H9 (cell line): ENCODE data around the gene NPAS3. TPM values are rescaled to one million over a fixed set of nuclear protein-coding genes. Genes with fewer than 3 reads are reported as not detected.

Source experiments
- DNase-seq: peaks from one replicate; pipeline ENCODE4 v3.0.0-alpha.2; 2017
- H2AFZ ChIP-seq: one replicate; pipeline ENCODE4 v1.6.1; 2013; ENCODE audit warnings: mild to moderate bottlenecking, low read length, control low read depth, moderate library complexity
- H2AK5ac ChIP-seq: 2 replicates; pipeline ENCODE4 v1.6.1; 2013; ENCODE audit warnings: low read length, control low read depth, mixed read lengths; ENCODE audit not compliant: insufficient read length
- H2BK120ac ChIP-seq: one replicate; pipeline ENCODE4 v1.6.1; 2013; ENCODE audit warnings: low read depth, mild to moderate bottlenecking, low read length, control low read depth, inconsistent platforms; ENCODE audit not compliant: poor library complexity, severe bottlenecking
- H2BK12ac ChIP-seq: 2 replicates; pipeline ENCODE4 v1.6.1; 2013; ENCODE audit warnings: low read length, control low read depth, mixed read lengths, low read depth; ENCODE audit not compliant: insufficient read length
- H2BK15ac ChIP-seq: 2 replicates; pipeline ENCODE4 v1.6.1; 2013; ENCODE audit warnings: low read depth, low read length, control low read depth
- H2BK20ac ChIP-seq: one replicate; pipeline ENCODE4 v1.6.1; 2013; ENCODE audit warnings: low read depth, mild to moderate bottlenecking, low read length, control low read depth, inconsistent platforms; ENCODE audit not compliant: poor library complexity, severe bottlenecking
- H2BK5ac ChIP-seq: 2 replicates; pipeline ENCODE4 v1.6.1; 2013; ENCODE audit warnings: low read length, control low read depth, mixed read lengths; ENCODE audit not compliant: insufficient read length
- H3K14ac ChIP-seq: 2 replicates; pipeline ENCODE4 v1.6.1; 2013; ENCODE audit warnings: low read length, control low read depth; ENCODE audit not compliant: insufficient read depth
- H3K18ac ChIP-seq: 2 replicates; pipeline ENCODE4 v1.6.1; 2013; ENCODE audit warnings: low read depth, mild to moderate bottlenecking, mixed read lengths, low read length, control low read depth; ENCODE audit not compliant: insufficient read length
- H3K23ac ChIP-seq: 2 replicates; pipeline ENCODE4 v1.6.1; 2013; ENCODE audit warnings: low read length, control low read depth, mixed read lengths, low read depth; ENCODE audit not compliant: insufficient read length
- H3K23me2 ChIP-seq: 2 replicates; pipeline ENCODE4 v1.6.1; 2013; ENCODE audit warnings: low read depth, mild to moderate bottlenecking, mixed read lengths, low read length, control low read depth; ENCODE audit not compliant: insufficient read length, poor library complexity, severe bottlenecking
- H3K27ac ChIP-seq: 2 replicates; pipeline ENCODE4 v1.5.1; 2013; ENCODE audit warnings: low read length, control low read depth, mixed read lengths, low read depth; ENCODE audit not compliant: insufficient read length
- H3K27me3 ChIP-seq: 2 replicates; pipeline ENCODE4 v1.6.1; 2013; ENCODE audit warnings: low read length, control low read depth, inconsistent platforms; ENCODE audit not compliant: insufficient read depth
- H3K4ac ChIP-seq: 2 replicates; pipeline ENCODE4 v1.6.1; 2013; ENCODE audit warnings: low read depth, mild to moderate bottlenecking, control low read depth, inconsistent platforms, low read length, moderate library complexity
- H3K4me1 ChIP-seq: 2 replicates; pipeline ENCODE4 v1.6.1; 2013; ENCODE audit warnings: low read length, control low read depth, inconsistent platforms; ENCODE audit not compliant: insufficient read depth
- H3K4me2 ChIP-seq: 2 replicates; pipeline ENCODE4 v1.6.1; 2013; ENCODE audit warnings: low read length, control low read depth, mixed read lengths; ENCODE audit not compliant: insufficient read length, insufficient read depth
- H3K56ac ChIP-seq: 2 replicates; pipeline ENCODE4 v1.6.1; 2013; ENCODE audit warnings: low read depth, mild to moderate bottlenecking, mixed read lengths, low read length, control low read depth; ENCODE audit not compliant: insufficient read length
- H3K79me1 ChIP-seq: 2 replicates; pipeline ENCODE4 v1.6.1; 2013; ENCODE audit warnings: low read depth, mild to moderate bottlenecking, moderate library complexity, low read length, control low read depth, inconsistent platforms; ENCODE audit not compliant: insufficient read depth, poor library complexity, severe bottlenecking
- H3K79me2 ChIP-seq: 2 replicates; pipeline ENCODE4 v1.6.1; 2013; ENCODE audit warnings: low read length, control low read depth, inconsistent platforms; ENCODE audit not compliant: insufficient read depth
- H3K9ac ChIP-seq: 2 replicates; pipeline ENCODE4 v1.6.1; 2013; ENCODE audit warnings: low read length, control low read depth, mixed read lengths; ENCODE audit not compliant: insufficient read length; ENCODE audit errors: extremely low read depth
- H3K9me3 ChIP-seq: one replicate; pipeline ENCODE4 v1.6.1; 2013; ENCODE audit warnings: low read depth, low read length, inconsistent platforms; ENCODE audit not compliant: control insufficient read depth
- H3T11ph ChIP-seq: one replicate; pipeline ENCODE4 v1.6.1; 2013; ENCODE audit warnings: mild to moderate bottlenecking, low read length, control low read depth, inconsistent platforms
- H4K20me1 ChIP-seq: one replicate; pipeline ENCODE4 v1.6.1; 2013; ENCODE audit not compliant: control insufficient read depth, insufficient read length, insufficient read depth
- H4K5ac ChIP-seq: 2 replicates; pipeline ENCODE4 v1.6.1; 2013; ENCODE audit warnings: low read depth, mild to moderate bottlenecking, mixed read lengths, low read length, control low read depth; ENCODE audit not compliant: insufficient read length
- H4K8ac ChIP-seq: replicated peaks from 2 replicates; pipeline ENCODE4 v1.6.1; 2013; ENCODE audit warnings: low read length, control low read depth, mixed read lengths, low read depth; ENCODE audit not compliant: insufficient read length
- H4K91ac ChIP-seq: 2 replicates; pipeline ENCODE4 v1.6.1; 2013; ENCODE audit warnings: low read depth, mild to moderate bottlenecking, moderate library complexity, mixed read lengths, low read length, control low read depth; ENCODE audit not compliant: insufficient read length
- H3K27ac Mint-ChIP-seq, 3 experiments: 2 replicates in 2 of 3; 3 replicates in 1 of 3; pipeline ENCODE4 v1.8.0; 2020 to 2021; ENCODE audit warnings: mixed read lengths in 3 of 3, mild to moderate bottlenecking in 1 of 3, moderate library complexity in 1 of 3
- H3K27me3 Mint-ChIP-seq: 2 replicates; pipeline ENCODE4 v1.8.0; 2021; ENCODE audit warnings: low read depth, mild to moderate bottlenecking, moderate library complexity, mixed read lengths
- H3K36me3 Mint-ChIP-seq, 3 experiments: 2 replicates in 2 of 3; 3 replicates in 1 of 3; pipeline ENCODE4 v1.8.0; 2020 to 2021; ENCODE audit warnings: low read depth in 3 of 3, mixed read lengths in 3 of 3; ENCODE audit not compliant: insufficient read depth in 1 of 3
- H3K4me1 Mint-ChIP-seq, 2 experiments: 2 replicates each; pipeline ENCODE4 v1.8.0; 2020; ENCODE audit warnings: mixed read lengths in 2 of 2
- H3K4me3 Mint-ChIP-seq, 2 experiments: 2 replicates in 1 of 2; 3 replicates in 1 of 2; pipeline ENCODE4 v1.8.0; 2020 to 2021; ENCODE audit warnings: mild to moderate bottlenecking in 2 of 2, mixed read lengths in 2 of 2, moderate library complexity in 1 of 2
- H3K9me3 Mint-ChIP-seq, 2 experiments: 2 replicates in 1 of 2; 3 replicates in 1 of 2; pipeline ENCODE4 v1.8.0; 2020; ENCODE audit warnings: mild to moderate bottlenecking in 2 of 2, mixed read lengths in 2 of 2, moderate library complexity in 1 of 2
- CTCF ChIP-seq: fragments of 200-600 bp; sonication (generic); conservative IDR thresholded peaks from 3 replicates; pipeline ENCODE4 v1.8.0; 2021; ENCODE audit warnings: antibody characterized with exemption, mild to moderate bottlenecking
- WGBS: extraction: QIAGEN DNeasy Blood & Tissue Kit; methylation state at CpG from one replicate; pipeline ENCODE4 v1.1.7; 2013; ENCODE audit warnings: missing lambda C conversion rate, low lambda C conversion rate, mixed read lengths; ENCODE audit not compliant: insufficient read length; ENCODE audit errors: extremely low coverage; 5-methylcytosine and 5-hydroxymethylcytosine counted together
- total RNA-seq: library from RNA; stranded (reverse); gene quantifications from 2 replicates; pipeline ENCODE4 v1.2.1, GENCODE V29; 2021

Gene NPAS3
- total RNA-seq, 1 experiment from 2014 or later, result 0.17 TPM

DNA sequence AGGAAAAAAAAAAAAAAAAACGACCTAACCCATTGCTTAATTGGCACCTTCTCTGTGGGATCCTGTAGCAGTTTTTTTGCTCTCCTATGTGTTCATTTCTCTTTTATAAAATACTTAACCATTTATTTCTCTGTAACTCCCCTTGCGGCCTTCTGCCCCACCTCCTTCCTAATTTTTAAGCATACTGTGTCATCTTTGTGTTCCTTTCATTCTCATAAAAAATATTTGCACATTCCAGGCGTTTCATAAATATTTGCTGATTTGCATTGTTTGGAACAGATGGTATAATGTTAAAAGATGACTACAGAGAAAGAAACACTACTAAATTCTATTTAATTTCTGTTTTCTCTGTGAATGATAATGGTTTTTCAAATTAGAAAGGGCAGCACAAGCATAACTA lies 77.9 kb downstream of the NPAS3 start:
- Mint-ChIP-seq H3K4me1 (no peaks in the 10 kb centered on the region), H3K27me3 (no peaks in the 10 kb centered on the region), H3K27ac (no peak overlapping the region; a peak in 1 of 7 replicates), H3K36me3 (no peaks in the 10 kb centered on the region), H3K9me3 (no peaks in the 10 kb centered on the region), H3K4me3 (no peak overlapping the region)
- no peak overlapping the region for H2BK5ac ChIP-seq
- no peak overlapping the region for H4K5ac ChIP-seq
- no peak overlapping the region for H3K4me2 ChIP-seq
- H4K91ac ChIP-seq, result no peak overlapping the region
- no peak overlapping the region for H2AFZ ChIP-seq
- H3K14ac ChIP-seq, result no peak overlapping the region
- H3K4ac ChIP-seq, result no peak overlapping the region
- no peak overlapping the region for H3K18ac ChIP-seq
- no peak overlapping the region for H3K27ac ChIP-seq
- H2BK12ac ChIP-seq, result no peak overlapping the region
- H2BK15ac ChIP-seq, result no peak overlapping the region
- H3K27me3 ChIP-seq, result no peaks in the 10 kb centered on the region
- no peaks in the 10 kb centered on the region for H3K79me2 ChIP-seq
- TF ChIP-seq CTCF, result no peak
- WGBS, result no CpG with 5 or more reads among the region's 3 CpGs
- no peak overlapping the region for H3K23ac ChIP-seq
- H4K20me1 ChIP-seq, result no peaks in the 10 kb centered on the region
- H3K79me1 ChIP-seq, result no peaks in the 10 kb centered on the region
- no peak overlapping the region for H2BK120ac ChIP-seq
- no peaks in the 10 kb centered on the region for H3K9me3 ChIP-seq
- H3K4me1 ChIP-seq, result no peaks in the 10 kb centered on the region
- H3K56ac ChIP-seq, result no peak overlapping the region
- no peak for DNase-seq
- no peak overlapping the region for H3T11ph ChIP-seq
- H4K8ac ChIP-seq, result no peak overlapping the region
- no peak overlapping the region for H2BK20ac ChIP-seq
- no peak overlapping the region for H3K9ac ChIP-seq
- H3K23me2 ChIP-seq, result no peaks in the 10 kb centered on the region
- H2AK5ac ChIP-seq, result no peak overlapping the region
